ENCODE data around the gene TMEM141.

The TMEM141 gene

DNA sequence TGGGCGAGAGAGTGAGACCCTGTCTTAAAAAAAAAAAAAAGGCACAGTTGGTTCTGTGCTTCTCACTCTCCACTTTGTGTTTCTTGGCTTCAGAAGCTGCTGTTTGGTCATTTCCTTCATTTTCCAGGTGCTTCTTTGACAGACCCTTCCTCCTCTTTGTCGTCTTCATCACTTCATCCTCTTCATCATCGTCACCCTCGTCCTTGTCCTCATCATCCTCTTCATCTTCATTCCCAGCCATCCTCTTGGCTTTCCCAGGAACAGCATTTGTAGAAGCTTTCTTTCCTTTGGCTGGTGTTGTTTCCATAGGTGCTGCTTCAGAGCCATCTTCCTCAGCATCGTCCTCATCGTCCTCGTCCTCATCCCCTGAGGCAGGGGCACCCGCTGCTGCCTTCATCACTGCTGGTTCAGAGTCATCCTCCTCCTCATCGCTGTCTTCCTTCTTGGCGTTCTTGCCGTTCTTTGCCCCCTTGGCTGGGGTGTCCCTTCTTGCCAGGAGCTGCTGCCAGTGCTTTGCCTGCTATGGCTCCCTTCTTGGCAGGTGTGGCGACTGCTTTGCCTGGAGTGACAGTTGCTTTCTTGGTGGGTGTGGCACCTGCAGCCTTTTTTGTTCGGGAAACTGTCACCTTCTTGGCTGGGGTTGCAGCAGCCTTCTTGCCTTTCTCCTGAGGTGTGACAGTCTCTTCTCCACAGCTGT is 23.7 kb downstream of the TMEM141 start:
- DNase-seq (ENCODE audit: low read depth) = no peak

DNA sequence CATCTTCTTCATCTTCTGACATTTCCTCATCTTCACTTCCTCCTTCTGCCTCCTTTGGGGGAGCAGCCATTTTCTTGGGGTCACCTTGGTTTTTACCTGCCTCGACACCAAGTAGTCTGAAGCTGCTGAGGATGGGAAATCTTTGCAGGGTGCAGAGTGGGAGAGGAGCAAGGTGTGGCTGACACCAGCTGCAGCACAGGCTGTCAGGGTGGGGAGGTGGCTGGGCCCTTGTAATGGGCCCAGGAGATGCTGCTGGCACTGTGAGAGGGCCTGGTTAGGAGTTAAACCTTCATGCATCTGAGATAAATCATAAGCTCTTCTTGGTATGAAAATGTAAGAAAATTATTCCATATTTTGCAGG is 24.3 kb downstream of the TMEM141 start:
- DNase-seq (ENCODE audit: low read depth) = no peak

DNA sequence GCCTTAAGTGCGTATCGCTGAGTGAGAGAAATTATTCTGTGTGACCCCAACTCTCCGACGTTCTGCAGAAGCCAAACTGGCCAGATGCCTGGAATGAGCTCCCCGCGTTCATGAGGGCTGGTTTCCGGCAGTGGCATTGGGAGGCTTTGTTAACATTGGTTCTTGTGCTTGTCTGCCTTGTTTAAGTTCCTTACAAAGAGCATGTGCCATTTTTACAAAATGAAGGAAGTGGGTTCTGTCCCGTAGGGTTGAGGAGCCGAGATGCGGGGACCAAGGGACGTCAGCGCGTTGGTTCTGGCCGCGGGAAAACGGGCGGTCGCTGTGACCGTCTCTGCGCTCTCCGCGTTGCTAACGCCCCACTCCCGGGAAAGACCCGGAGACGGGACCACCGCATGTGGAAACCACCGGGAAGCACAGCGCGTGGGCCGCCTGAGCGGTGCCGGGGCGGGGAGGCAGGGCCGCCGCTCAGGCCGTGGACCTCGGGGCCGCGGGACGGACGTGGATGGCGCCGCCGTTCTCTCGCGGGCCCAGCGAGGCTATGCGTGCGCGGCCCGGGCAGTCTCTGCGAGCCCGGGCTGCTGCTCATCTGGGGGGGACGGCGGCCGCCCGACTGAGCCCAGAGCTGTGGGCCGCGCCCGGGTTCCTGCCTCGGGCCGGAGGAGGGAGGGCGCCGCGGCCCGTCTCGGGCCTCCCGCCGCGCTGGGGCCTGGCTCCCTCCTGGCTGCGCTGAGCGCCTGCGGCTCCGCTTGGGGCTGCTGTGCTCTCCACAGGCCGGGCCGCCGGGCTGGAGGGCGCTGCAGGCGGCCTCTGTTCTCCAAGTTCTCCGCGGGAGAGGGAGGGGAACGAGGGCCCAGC is 30.1 kb downstream of the TMEM141 start:
- peak; percentile 56 for DNase-seq (ENCODE audit: low read depth)

DNA sequence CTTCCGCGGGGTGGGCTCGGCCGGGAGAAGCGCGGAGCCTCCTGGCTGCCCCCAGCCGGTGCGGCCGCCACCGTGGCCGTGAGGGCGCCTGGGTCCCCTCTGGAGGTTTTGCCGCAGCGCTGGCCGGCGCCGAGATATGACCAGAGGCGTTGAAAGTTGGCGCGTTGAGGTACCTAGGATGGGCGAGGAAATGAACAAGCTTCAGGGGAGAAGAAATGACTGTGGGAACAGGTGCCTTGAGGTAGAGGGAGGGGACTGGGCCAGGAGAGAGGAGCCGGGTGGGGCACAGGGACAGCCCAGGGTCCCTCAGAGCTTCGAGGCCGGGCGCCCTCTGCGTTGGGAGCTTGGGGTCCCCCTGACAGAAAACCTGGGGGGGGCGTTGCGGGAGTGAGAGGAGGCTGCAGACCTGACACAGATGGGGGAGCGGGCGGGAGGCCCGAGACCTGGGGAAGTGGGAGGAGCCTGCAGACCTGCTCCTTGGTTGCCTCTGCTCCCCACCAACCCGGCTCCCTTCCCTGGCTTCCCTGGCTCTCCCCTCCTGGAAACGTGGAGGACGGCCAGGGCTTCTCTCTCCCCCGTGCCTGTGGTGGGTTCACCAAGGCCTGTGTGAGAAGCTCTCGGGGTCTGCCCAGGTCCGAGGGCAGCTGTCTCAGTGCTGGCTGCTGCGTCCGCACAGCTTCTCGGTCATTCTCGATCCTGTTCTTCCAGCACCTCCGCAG is 30.8 kb downstream of the TMEM141 start:
- DNase-seq (ENCODE audit: low read depth) = no peak

DNA sequence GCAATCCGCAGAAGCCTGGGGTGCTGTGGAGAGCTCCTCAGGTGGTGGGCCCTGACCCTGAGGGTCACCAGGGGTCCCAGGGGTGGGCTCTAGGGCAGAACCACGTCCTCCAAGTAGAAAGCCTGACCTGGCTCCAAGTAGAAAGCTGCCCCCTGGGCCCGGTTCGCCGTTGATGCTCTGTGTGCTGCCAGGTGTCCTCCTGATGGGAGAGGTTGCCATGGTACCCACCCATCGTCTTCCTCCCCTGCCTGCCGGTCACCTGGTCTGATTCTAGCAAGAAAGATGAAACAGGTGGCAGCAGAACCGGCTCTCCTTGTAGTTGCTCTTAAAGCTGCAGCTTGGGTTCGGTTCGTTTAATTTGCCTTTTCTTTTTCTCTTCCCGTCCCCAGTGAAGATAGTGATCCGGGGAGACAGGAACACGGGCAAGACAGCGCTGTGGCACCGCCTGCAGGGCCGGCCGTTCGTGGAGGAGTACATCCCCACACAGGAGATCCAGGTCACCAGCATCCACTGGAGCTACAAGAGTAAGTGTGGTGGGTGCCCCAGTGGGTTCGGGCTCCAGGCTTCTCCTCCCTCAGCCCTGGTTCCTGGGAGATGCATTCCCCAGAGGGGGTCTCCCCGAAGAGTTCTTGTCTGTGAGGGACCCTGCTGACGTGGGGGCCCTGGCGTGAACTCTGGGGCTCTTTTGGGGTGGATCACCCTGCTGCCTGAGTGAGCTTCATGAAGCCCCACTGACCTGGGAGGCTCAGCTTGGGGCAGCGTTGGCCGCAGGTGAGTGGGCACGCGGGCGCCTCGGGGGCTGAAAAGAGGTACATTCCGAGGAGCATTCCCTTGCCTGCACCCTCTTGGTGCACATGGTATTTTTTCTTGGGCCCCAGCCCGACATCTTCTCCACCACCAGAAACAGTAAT is 32.2 kb downstream of the TMEM141 start:
- DNase-seq (ENCODE audit: low read depth) = no peak

DNA sequence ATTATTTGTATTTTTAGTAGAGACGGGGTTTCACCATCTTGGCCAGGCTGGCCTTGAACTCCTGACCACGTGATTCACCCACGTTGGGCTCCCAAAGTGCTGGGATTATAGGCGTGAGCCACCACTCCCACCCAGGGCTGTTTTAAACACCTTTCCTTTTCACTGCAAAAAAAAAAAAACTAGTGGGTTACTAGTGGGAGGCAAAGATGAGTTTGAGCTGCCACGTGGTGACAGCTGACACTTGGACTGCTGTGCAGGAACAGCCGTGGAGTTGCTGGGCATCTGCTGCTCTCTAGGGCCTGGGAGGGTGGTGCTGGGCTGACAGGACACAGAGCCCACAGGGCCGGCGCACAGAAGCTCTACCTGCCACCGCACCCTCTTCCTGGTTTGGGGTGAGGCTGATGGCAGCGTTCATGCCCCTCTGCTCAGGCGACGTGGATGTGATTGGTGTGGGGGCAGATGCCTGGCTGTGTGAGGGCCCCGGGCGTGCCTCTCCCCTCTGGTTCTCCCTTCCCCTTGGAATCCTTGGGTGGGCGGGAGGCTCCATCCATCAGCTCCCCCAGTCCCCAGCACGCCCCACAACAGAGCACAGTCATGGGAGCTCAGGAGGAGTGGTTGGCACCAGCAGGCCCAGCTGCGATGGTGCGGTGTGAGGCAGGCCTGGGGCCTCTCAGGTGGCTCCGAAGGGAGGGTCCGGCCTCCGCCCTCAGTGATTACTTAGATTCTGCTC is 33.5 kb downstream of the TMEM141 start:
- no peak for DNase-seq (ENCODE audit: low read depth)

DNA sequence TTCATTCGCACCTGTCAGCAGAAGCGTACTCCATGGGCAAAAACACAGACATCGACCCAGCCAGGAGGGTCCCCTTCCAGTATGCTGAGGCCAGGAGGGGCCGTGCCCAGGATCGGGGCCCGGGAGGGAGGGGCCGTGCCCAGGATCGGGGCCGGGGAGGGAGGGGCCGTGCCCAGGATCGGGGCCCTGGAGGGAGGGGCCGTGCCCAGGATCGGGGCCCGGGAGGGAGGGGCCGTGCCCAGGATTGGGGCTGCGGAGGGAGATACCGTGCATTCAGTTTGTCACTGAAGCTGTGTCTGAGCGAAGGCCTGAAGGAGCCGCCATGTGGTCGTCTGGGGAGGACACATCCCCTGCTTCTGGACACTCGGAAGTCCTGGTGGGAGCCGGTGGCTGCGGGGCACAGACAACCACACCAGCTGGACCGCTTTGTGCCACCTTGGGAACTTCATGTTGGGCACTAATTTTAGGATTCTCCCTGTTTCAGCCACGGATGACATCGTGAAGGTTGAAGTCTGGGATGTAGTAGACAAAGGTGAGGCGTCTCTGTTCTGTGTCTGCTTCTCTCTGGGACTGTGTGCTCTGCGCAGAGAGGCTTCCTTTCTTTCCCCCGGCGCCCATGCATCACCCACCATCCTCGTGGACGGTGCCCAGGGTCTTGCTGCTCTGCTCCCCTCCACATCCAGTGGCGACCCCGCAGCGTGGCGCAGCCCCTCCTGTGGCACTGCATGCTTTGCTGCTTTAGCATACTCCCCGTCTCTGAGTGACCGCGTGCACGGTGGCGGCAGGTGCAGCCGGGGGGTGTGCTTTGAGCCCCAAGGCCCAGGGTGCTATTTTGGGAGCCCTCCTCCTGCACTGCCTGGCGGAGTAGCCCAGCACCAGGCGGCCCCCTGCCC is 34.4 kb downstream of the TMEM141 start:
- no peak for DNase-seq (ENCODE audit: low read depth)

DNA sequence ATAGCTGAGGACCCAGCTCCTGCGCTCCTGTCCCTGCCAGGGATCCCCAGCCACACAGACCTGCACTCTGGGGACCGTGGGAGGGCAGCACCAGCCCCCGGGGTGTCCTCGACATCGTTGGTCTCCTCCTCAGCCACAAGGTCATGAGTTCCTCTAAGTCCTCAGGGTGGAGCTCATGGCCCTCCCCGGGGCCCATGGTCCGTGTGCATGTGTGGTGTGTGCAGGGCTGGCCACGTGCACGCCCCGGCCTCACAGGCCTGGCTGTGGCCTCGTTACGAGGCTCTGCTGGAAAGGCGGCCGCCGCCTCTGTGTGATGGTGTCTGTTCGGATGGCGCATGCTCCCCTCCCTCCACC is 35.0 kb downstream of the TMEM141 start:
- DNase-seq (ENCODE audit: low read depth) = no peak

DNA sequence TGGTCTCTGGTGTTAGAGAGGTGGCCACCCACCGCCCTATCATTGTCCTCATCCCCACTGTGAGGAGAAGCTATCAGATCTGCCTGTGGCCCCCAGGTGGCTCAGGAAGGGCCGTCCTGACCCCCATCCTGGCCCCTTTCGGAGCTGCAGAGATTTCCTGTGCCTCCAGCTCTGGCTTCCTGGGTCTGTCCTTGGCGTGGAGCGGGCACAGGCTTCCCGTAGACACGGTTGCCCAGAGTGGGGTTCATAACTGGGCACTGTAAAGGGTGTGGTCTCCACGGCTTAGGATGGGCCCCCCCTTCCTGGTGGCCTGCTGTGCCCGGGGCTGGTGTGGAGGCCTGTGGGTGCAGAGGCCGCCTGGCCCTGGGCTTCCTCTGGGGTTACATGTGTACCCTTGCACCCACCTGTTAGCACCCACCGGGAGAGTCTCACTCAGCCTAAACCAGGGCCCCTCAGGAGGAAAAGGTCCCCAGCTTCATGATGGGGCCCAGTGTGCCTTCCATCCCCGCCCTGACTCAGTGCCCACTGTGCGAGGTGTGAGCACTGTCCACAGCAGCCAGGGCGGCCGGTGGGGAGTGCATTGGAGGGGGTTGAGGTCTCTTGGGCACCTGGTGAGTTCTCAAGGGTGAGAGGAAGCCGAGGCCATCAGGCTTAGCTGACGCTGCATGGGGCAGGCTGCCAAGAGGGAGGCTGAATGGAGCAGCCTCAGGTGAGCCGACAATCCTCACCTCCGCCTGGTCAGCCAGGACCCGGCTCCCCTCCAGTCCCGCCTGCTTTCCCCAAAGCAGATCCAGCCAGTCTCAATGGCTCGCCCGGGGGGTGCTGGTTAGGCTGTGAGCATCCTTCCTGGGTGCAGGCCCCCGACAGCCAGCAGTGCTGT is 35.8 kb downstream of the TMEM141 start:
- DNase-seq (ENCODE audit: low read depth) = no peak

DNA sequence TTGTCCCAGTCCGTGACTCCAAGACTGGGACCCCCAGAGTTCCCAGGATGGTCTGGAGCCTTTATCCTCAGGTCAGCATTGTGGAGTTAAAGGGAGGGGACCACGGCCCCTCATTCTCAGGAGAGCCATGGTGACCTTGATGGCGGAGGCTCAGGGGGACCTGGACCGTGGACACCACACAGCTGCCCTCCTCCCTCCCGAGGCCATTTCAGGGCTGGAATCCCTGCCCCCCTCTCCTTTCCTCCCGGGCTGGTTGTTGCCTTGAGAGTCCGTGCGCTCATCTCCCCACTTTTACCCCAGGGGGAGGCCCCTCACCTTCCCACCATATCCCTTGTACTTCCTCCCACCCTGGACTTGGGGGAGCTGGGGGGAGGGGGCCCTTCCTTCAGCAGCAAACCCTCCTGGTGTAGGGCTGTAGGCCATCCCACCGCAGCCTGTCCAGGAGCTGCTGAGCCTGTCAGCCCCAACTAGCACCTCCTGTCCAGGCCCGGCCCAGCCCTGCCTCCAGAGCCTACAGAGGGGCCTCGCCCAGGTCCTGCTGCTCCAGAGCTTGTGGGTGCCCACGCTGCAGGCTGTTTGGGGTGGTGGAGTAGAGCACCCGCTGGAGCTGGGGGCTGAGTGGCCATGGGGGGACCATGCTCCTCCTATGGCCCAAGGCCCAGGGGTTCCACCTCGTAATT is 36.8 kb downstream of the TMEM141 start:
- DNase-seq (ENCODE audit: low read depth) = no peak

DNA sequence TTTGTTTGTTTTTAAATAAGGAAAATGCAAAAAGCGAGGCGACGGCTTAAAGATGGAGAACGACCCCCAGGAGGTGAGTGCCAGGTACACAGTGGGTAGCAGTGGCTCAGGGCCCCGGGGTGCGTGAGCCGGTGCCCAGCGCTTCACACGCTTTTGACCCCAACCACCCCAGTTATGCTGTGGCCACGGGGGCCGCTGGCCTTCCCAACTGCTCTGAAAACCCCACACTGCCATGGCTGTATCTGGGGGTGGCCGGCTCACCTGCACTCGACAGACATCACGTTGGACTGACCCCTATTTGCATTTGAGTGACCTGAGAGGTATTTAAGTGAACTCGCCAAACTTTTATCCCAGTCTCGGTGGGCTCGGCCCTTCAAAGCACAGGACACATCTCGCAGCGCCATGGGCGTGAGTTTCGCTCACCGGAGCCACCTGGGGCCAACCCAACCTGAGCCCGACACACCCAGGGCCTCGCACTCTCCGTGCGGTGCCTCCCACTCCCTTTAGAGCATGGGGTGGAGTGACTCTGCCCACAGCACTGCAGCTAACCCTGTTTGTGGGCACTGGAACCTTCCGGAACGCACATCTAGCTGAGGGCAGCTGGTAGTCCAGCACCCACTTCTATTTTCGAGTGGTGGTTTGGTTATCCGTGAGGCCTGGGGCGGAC is 37.5 kb downstream of the TMEM141 start:
- no peak for DNase-seq (ENCODE audit: low read depth)

DNA sequence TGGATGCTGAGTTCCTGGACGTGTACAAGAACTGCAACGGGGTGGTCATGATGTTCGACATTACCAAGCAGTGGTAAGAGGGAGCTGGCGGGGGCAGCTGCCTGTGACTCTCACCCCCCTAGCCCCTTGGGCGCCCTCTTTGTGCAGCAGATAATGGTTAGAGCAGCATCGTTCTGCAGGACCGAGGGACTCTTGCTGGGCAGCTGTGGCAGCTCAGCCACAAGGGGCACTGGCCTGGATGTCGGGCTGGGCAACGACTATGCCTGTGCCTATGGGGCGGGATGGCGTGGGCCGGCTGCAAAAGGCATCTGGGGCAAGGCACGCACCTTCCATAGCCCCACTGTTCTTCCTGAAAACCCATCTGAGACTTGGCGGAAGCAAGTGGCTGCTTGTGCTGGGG is 38.3 kb downstream of the TMEM141 start:
- no peak for DNase-seq (ENCODE audit: low read depth)

DNA sequence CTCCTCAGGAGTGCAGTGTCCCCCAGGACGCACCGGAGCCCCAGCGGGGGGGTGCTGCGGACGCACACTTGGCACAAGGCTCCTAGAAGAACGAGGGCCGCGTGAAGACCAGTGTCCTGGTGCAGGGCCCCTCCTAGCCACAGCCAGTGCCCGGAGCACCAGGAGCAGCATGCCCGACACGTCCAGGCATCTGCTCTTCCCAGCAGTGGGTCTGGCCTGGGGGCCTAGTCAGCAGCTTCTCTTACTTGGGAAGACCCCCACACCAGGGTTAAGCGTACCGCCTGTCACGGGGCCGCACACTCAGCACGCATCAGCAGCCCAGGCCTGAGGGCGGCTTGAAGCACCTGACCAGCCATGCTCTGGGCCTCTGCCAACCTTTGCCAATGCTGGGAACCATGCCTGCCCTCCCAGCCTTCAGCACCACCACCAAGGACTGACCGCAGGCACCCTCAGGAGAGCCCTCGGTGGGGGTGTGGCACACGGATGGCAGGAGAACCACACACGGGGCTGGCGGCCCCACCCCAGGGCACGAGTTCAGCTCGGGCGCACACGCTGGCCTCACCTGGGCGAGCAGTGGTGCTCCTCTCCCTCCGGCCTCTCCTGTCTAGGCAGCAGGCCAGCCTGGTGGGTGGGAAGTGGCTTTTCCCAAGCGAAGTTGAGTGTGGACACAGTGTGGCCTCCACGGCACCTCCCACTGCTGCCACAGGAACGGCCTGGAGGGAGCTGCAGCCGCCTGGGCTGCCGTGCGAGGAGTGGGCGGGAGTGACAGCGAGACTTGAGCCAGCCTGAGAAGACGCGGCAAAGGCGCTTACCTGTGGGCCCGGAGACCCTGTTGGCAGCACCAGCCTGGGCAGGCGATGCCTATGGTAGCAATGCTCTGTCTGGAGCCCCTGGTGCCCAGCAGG is 39.1 kb downstream of the TMEM141 start:
- DNase-seq (ENCODE audit: low read depth) = no peak

DNA sequence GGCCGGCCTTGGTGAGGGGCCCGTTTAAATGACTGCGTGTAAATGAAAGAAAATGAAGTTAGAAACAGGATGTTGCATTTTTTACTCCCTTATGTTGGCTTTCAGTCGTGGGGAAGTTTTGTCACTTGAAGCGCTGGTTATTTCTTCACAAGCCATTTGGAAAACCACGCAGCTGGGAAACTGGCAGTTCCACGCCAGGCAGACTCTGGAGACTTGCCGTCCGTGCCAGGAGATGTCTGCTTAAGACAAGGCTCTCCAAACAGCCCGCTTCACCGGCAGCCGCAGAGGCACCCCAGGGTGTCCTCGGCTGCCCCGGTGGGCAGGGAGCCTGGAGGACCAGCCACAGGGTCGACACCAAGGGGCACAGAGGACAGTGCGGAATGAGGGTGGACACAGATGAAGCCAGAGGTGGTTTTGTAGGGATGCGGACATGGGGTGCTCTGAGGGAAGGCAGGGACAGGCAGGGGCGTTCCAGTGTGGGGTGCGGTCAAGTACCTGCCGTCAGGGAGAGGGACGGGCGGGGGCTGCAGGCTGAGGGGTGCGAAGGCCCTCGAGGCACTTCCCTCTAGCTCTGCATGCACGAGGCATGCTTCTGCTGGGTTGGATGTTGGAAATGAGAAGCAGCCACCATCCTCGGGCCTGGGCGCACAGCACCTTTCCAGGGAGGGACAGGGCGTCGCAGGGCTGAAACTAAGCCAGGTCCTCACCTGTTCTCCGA is 40.0 kb downstream of the TMEM141 start:
- no peak for DNase-seq (ENCODE audit: low read depth)

DNA sequence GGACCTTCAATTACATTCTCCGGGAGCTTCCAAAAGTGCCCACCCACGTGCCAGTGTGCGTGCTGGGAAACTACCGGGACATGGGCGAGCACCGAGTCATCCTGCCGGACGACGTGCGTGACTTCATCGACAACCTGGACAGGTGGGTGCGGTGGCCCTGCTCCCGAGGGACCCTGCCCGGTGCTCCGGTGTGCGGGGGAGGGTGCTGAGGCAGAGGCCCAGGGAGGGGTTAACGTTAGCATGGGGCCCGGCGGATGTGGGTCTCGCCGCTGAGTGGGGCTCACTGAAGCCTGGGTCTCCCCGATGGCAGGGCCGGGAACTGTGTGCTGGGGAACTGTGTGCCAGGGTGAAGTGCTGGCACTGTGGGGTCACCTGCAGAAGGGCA is 40.6 kb downstream of the TMEM141 start:
- DNase-seq (ENCODE audit: low read depth) = no peak

DNA sequence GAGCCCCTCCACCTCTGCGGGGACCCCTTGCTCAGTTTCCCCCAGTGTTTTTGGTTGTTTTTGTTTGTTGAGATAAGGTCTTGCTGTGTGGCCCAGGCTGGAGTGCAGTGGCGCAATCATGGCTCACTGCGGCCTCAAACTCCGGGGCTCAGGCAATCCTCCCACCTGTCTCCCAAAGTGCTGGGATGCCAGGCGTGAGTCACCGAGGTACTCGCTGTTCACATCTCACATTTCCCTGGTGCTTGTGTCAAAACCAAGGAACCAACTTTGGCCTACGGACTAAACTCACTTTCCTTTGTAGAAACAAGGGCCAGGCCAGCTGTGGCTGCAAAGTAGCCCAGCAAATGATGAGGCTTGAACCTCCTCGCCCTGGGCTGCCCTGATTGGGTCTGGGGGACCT is 41.4 kb downstream of the TMEM141 start:
- peak; percentile 82 for DNase-seq (ENCODE audit: low read depth)
